NB4 (cell line): ENCODE results near the gene ARID1B.

ENCODE experiments used
- MYC ChIP-seq: IDR thresholded peaks from 2 replicates; pipeline ENCODE4 v1.6.1; 2011; ENCODE audit warnings: low read depth, low read length
- POLR2A ChIP-seq: IDR thresholded peaks from 2 replicates; pipeline ENCODE4 v1.6.1; 2011; ENCODE audit warnings: mild to moderate bottlenecking; ENCODE audit not compliant: insufficient read length; ENCODE audit errors: extremely low read depth
- TF ChIP-seq, protein P1 (sequence below): IDR thresholded peaks from one replicate; pipeline ENCODE4 v1.5.1; 2012; ENCODE audit warnings: low read depth, low read length
- TF ChIP-seq, protein P2 (sequence below): IDR thresholded peaks from 2 replicates; pipeline ENCODE4 v1.6.1; 2011; ENCODE audit warnings: low read depth, low read length

DNA sequence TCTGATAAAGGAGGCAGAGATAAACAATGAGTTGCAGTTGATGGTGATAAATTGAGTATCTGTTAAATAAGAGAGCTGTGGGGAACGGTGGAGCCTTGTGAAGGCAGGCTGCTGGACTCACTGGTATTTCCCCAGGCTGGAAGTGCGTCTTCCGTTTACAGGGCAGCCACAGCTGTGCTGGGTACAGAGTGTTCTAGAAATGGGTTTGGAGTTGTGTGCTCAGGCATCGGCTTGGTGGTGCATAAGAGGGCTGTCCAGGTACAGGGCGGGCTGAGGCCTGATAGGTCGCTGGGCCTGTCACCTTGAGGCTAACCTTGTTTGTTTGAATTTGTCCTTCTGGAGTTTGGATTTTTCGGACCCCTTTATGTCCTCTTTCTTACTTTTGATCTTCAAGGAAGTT, 39.3 kb downstream of the ARID1B start:
- TF ChIP-seq, protein P1, sequence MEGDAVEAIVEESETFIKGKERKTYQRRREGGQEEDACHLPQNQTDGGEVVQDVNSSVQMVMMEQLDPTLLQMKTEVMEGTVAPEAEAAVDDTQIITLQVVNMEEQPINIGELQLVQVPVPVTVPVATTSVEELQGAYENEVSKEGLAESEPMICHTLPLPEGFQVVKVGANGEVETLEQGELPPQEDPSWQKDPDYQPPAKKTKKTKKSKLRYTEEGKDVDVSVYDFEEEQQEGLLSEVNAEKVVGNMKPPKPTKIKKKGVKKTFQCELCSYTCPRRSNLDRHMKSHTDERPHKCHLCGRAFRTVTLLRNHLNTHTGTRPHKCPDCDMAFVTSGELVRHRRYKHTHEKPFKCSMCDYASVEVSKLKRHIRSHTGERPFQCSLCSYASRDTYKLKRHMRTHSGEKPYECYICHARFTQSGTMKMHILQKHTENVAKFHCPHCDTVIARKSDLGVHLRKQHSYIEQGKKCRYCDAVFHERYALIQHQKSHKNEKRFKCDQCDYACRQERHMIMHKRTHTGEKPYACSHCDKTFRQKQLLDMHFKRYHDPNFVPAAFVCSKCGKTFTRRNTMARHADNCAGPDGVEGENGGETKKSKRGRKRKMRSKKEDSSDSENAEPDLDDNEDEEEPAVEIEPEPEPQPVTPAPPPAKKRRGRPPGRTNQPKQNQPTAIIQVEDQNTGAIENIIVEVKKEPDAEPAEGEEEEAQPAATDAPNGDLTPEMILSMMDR, result no peak
- TF ChIP-seq POLR2A, result no peak
- TF ChIP-seq, protein P2, sequence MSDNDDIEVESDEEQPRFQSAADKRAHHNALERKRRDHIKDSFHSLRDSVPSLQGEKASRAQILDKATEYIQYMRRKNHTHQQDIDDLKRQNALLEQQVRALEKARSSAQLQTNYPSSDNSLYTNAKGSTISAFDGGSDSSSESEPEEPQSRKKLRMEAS, result no peak
- TF ChIP-seq MYC, result no peak
